HepG2 (cell line): ENCODE data around the gene BRD3. TPM values are rescaled to one million over a fixed set of nuclear protein-coding genes. Genes with fewer than 3 reads are reported as not detected.

Experiments used
- CENPT ChIP-seq: sonication (generic); formaldehyde crosslinking; IDR thresholded peaks from 2 replicates; pipeline ENCODE4 v1.8.0; 2022; ENCODE audit warnings: low read depth, mild to moderate bottlenecking, moderate library complexity, missing genetic modification reagents
- FOXA1 ChIP-seq, 2 experiments: fragments of 450-650 bp in 1 of 2; sonication (generic) in 1 of 2; formaldehyde crosslinking in 1 of 2; IDR thresholded peaks; 2 replicates each; pipeline versions ENCODE4 v1.4.0 to v1.6.1; 2016 to 2020; ENCODE audit warnings: missing genetic modification reagents in 1 of 2
- FOXC1 ChIP-seq: sonication (generic); formaldehyde crosslinking; IDR thresholded peaks from 2 replicates; pipeline ENCODE4 v1.8.0; 2022; ENCODE audit warnings: mild to moderate bottlenecking, missing genetic modification reagents, borderline replicate concordance
- FOXK2 ChIP-seq: fragments of 450-650 bp; IDR thresholded peaks from 2 replicates; pipeline ENCODE4 v1.6.1; 2016
- GFI1 ChIP-seq: sonication (generic); formaldehyde crosslinking; IDR thresholded peaks from 2 replicates; pipeline ENCODE4 v1.5.0; 2020; ENCODE audit warnings: missing genetic modification reagents, mild to moderate bottlenecking, borderline replicate concordance
- IKZF4 ChIP-seq: sonication (generic); formaldehyde crosslinking; IDR thresholded peaks from 2 replicates; pipeline ENCODE4 v1.5.1; 2020; ENCODE audit warnings: borderline replicate concordance, mild to moderate bottlenecking, low read depth, missing genetic modification reagents; ENCODE audit errors: not compliant biosample characterization
- MIXL1 ChIP-seq: IDR thresholded peaks from 2 replicates; pipeline ENCODE4 v1.6.1; 2016
- NFE2 ChIP-seq: sonication (generic); formaldehyde crosslinking; IDR thresholded peaks from 2 replicates; pipeline ENCODE4 v1.4.0; 2020; ENCODE audit warnings: missing genetic modification reagents
- NR2F1 ChIP-seq, 2 experiments: fragments of 450-650 bp in 1 of 2; formaldehyde crosslinking in 1 of 2; IDR thresholded peaks; 2 replicates each; pipeline versions ENCODE4 v1.5.0 to v1.6.1; 2016 to 2020; ENCODE audit warnings: mild to moderate bottlenecking in 1 of 2, missing compliant biosample characterization in 1 of 2, missing genetic modification reagents in 1 of 2, moderate library complexity in 1 of 2
- RAD21 ChIP-seq: fragments of 450-650 bp; formaldehyde crosslinking; IDR thresholded peaks from 2 replicates; pipeline ENCODE4 v1.5.0; 2020; ENCODE audit warnings: mild to moderate bottlenecking
- RBFOX2 ChIP-seq: fragments of 200-400 bp; formaldehyde crosslinking; IDR thresholded peaks from 2 replicates; pipeline ENCODE4 v1.6.1; 2017; ENCODE audit warnings: low read depth, mild to moderate bottlenecking, low read length
- RCOR2 ChIP-seq: IDR thresholded peaks from 2 replicates; pipeline ENCODE4 v1.6.1; 2016; ENCODE audit warnings: missing biosample characterization, missing genetic modification reagents
- SNRNP70 ChIP-seq: fragments of 200-400 bp; formaldehyde crosslinking; IDR thresholded peaks from 2 replicates; pipeline ENCODE4 v1.6.1; 2017; ENCODE audit warnings: mild to moderate bottlenecking, low read depth, low read length, moderate library complexity
- SRSF9 ChIP-seq: fragments of 200-400 bp; formaldehyde crosslinking; IDR thresholded peaks from 2 replicates; pipeline ENCODE4 v1.6.1; 2018; ENCODE audit warnings: borderline replicate concordance, mild to moderate bottlenecking, low read depth, low read length; ENCODE audit not compliant: insufficient read depth, poor library complexity, severe bottlenecking
- ZNF253 ChIP-seq: sonication (generic); formaldehyde crosslinking; IDR thresholded peaks from 2 replicates; pipeline ENCODE4 v1.8.0; 2022; ENCODE audit warnings: mild to moderate bottlenecking, missing genetic modification reagents, borderline replicate concordance
- ZNF34 ChIP-seq: sonication (generic); formaldehyde crosslinking; IDR thresholded peaks from 2 replicates; pipeline ENCODE4 v1.4.0; 2020; ENCODE audit warnings: mild to moderate bottlenecking, missing genetic modification reagents, borderline replicate concordance
- polyA plus RNA-seq, 8 experiments: library from polyadenylated mRNA; depleted of rRNA in 3 of 8; stranded (reverse) in 7 of 8; unstranded in 1 of 8; fragments of >200 nt; fragmentation: Illumina TruSeq in 4 of 8; extraction: Trizol in 4 of 8; gene quantifications; 2 replicates each; pipeline versions ENCODE4 v1.2.1 to v1.2.3, GENCODE V29; 2011 to 2016; ENCODE audit warnings: low read depth in 4 of 8, missing spikeins in 1 of 8, mixed read lengths in 1 of 8; ENCODE audit not compliant: insufficient read depth in 1 of 8
- total RNA-seq, 5 experiments: library from RNA; depleted of rRNA; stranded (reverse); fragments of >200 nt; fragmentation: Illumina TruSeq; extraction: Trizol; gene quantifications; 2 replicates each; pipeline ENCODE4 v1.2.3, GENCODE V29; 2016; ENCODE audit warnings: low read depth in 1 of 5
- TF ChIP-seq, protein P1 (sequence below): sonication (generic); formaldehyde crosslinking; IDR thresholded peaks from 2 replicates; pipeline ENCODE4 v1.4.0; 2020; ENCODE audit warnings: mild to moderate bottlenecking, missing genetic modification reagents
- TF ChIP-seq, protein P2 (sequence below): sonication (generic); formaldehyde crosslinking; conservative IDR thresholded peaks from 2 replicates; pipeline ENCODE4 v1.4.0; 2020; ENCODE audit warnings: missing genetic modification reagents
- TF ChIP-seq, protein P3 (sequence below): sonication (generic); formaldehyde crosslinking; IDR thresholded peaks from 2 replicates; pipeline ENCODE4 v1.8.1; 2022; ENCODE audit warnings: low read depth, mild to moderate bottlenecking, missing genetic modification reagents
- TF ChIP-seq, protein P4 (sequence below), 2 experiments: sonication (generic) in 1 of 2; formaldehyde crosslinking in 1 of 2; IDR thresholded peaks; 2 replicates each; pipeline versions ENCODE4 v1.4.0 to v1.6.1; 2018 to 2020; ENCODE audit warnings: missing genetic modification reagents in 2 of 2, borderline replicate concordance in 1 of 2, low read depth in 1 of 2, mild to moderate bottlenecking in 1 of 2, missing biosample characterization in 1 of 2

BRD3 gene
- total and polyA plus RNA-seq, 2 of the 13 experiments (the other 11 are each of a cell fraction or from before 2014, with no cell fraction given): 5.9 to 12.9 TPM

DNA sequence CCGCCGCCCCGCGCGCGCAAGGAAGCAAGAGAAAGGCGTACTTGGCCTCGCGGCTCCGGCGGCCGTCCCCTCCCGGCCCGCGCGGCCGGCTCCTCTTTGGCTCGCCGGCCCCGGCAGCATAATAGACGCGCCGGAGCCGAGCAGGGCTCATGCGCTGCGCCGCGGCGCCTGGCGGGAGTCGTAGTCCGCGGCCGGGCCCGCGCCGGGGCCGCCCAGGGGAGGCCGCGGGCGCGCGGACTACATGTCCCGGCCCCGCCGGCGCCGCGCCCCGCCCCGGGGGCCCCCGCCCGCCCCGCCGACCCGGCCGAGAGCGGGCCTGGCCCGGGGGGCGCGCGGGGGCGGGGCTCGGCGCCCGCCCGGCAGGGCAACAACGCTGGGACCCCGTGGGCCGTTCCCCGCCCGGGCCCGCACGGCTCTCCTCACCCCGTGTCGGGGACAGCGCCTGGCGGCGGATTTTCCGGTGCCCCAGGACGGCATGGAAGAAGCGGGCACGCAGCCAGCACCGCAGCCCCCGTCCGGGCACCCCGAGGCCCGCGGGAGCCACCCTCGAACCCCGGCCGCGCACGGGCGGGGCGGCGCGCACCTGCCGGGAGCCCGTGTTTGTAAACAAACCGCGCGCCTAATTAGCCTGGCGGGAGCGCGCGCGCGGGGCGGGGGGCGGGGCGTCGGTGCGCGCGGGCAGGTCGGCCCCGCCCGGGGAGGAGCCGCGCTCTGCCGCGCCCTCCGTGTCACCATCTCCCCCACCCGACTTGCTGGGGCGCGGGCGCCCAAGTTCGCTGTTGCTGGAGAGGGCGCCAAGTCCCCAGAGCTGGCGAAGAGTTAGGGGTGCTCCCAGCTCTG, at the start of gene BRD3 (continued):
- TF ChIP-seq, protein P1, sequence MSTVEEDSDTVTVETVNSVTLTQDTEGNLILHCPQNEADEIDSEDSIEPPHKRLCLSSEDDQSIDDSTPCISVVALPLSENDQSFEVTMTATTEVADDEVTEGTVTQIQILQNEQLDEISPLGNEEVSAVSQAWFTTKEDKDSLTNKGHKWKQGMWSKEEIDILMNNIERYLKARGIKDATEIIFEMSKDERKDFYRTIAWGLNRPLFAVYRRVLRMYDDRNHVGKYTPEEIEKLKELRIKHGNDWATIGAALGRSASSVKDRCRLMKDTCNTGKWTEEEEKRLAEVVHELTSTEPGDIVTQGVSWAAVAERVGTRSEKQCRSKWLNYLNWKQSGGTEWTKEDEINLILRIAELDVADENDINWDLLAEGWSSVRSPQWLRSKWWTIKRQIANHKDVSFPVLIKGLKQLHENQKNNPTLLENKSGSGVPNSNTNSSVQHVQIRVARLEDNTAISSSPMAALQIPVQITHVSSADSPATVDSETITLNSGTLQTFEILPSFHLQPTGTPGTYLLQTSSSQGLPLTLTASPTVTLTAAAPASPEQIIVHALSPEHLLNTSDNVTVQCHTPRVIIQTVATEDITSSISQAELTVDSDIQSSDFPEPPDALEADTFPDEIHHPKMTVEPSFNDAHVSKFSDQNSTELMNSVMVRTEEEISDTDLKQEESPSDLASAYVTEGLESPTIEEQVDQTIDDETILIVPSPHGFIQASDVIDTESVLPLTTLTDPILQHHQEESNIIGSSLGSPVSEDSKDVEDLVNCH (CRISPR knock-in tag): no peak
- TF ChIP-seq RCOR2 (CRISPR knock-in tag) (no peak), NR2F1 (CRISPR knock-in tag; IDR thresholded peaks at IDR 0.05) (peak in 1 of 2 experiments; percentile 26; a peak in 1 of 4 replicates), FOXK2 (no peak), SNRNP70 (no peak), RBFOX2 (peak; percentile 76), FOXC1 (CRISPR knock-in tag) (no peak), ZNF34 (CRISPR knock-in tag) (no peak), NFE2 (CRISPR knock-in tag) (no peak), IKZF4 (CRISPR knock-in tag) (peak; percentile 37), FOXA1 (IDR thresholded peaks at IDR 0.05) (no peak), FOXA1 (CRISPR knock-in tag; IDR thresholded peaks at IDR 0.05) (no peak), GFI1 (CRISPR knock-in tag) (no peak), RAD21 (CRISPR knock-in tag) (peak; percentile 63; the same call in 1 of the 2 replicates), ZNF253 (CRISPR knock-in tag) (no peak), CENPT (CRISPR knock-in tag) (no peak), SRSF9 (no peak), MIXL1 (CRISPR knock-in tag) (no peak)
- TF ChIP-seq, protein P2, sequence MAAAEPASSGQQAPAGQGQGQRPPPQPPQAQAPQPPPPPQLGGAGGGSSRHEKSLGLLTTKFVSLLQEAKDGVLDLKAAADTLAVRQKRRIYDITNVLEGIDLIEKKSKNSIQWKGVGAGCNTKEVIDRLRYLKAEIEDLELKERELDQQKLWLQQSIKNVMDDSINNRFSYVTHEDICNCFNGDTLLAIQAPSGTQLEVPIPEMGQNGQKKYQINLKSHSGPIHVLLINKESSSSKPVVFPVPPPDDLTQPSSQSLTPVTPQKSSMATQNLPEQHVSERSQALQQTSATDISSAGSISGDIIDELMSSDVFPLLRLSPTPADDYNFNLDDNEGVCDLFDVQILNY: no peak
- TF ChIP-seq, protein P3, sequence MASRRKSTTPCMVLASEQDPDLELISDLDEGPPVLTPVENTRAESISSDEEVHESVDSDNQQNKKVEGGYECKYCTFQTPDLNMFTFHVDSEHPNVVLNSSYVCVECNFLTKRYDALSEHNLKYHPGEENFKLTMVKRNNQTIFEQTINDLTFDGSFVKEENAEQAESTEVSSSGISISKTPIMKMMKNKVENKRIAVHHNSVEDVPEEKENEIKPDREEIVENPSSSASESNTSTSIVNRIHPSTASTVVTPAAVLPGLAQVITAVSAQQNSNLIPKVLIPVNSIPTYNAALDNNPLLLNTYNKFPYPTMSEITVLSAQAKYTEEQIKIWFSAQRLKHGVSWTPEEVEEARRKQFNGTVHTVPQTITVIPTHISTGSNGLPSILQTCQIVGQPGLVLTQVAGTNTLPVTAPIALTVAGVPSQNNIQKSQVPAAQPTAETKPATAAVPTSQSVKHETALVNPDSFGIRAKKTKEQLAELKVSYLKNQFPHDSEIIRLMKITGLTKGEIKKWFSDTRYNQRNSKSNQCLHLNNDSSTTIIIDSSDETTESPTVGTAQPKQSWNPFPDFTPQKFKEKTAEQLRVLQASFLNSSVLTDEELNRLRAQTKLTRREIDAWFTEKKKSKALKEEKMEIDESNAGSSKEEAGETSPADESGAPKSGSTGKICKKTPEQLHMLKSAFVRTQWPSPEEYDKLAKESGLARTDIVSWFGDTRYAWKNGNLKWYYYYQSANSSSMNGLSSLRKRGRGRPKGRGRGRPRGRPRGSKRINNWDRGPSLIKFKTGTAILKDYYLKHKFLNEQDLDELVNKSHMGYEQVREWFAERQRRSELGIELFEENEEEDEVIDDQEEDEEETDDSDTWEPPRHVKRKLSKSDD (CRISPR knock-in tag): no peak
- TF ChIP-seq, protein P4, sequence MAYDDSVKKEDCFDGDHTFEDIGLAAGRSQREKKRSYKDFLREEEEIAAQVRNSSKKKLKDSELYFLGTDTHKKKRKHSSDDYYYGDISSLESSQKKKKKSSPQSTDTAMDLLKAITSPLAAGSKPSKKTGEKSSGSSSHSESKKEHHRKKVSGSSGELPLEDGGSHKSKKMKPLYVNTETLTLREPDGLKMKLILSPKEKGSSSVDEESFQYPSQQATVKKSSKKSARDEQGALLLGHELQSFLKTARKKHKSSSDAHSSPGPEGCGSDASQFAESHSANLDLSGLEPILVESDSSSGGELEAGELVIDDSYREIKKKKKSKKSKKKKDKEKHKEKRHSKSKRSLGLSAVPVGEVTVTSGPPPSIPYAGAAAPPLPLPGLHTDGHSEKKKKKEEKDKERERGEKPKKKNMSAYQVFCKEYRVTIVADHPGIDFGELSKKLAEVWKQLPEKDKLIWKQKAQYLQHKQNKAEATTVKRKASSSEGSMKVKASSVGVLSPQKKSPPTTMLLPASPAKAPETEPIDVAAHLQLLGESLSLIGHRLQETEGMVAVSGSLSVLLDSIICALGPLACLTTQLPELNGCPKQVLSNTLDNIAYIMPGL (CRISPR knock-in tag; IDR thresholded peaks at IDR 0.05; ENCODE audit: borderline replicate concordance in 1 of 2, low read depth in 1 of 2): no peak
